COLO829 (cell line): ENCODE results near the gene LRRTM3.
A peak's percentile ranks its signal among the peaks of the same experiment; 100 is the strongest.

Source experiments
- DNase-seq: peaks from one replicate; pipeline ENCODE4 v3.0.0; 2012; ENCODE audit warnings: low spot score

Gene LRRTM3

GRCh38 chr10:66925896-66926715 lies at the start of gene LRRTM3:
Gene LRRTM3, plus strand, starts transcription at chr10:66926036.
- DNase-seq = peak; percentile 27

GRCh38 chr10:66877361-66877760 lies 48.5 kb upstream of the LRRTM3 start:
- no peak for DNase-seq

GRCh38 chr10:66880292-66880691 lies 45.5 kb upstream of the LRRTM3 start:
- no peak for DNase-seq

- no peak for DNase-seq
These were observed 45.0 kb upstream of the LRRTM3 start for GRCh38 chr10:66880826-66881225.

- no peak for DNase-seq
These were observed 44.0 kb upstream of the LRRTM3 start for GRCh38 chr10:66881814-66882213.

GRCh38 chr10:66882271-66882670 lies 43.6 kb upstream of the LRRTM3 start:
- DNase-seq = no peak

GRCh38 chr10:66886848-66887247 lies 39.0 kb upstream of the LRRTM3 start:
- no peak for DNase-seq

- DNase-seq = no peak
These were observed 37.6 kb upstream of the LRRTM3 start for GRCh38 chr10:66888237-66888636.

- DNase-seq = no peak
These were observed 33.0 kb upstream of the LRRTM3 start for GRCh38 chr10:66892871-66893270.

GRCh38 chr10:66910671-66911070 lies 15.2 kb upstream of the LRRTM3 start:
- no peak for DNase-seq

GRCh38 chr10:66916030-66916429 lies 9.8 kb upstream of the LRRTM3 start:
- no peak for DNase-seq

- no peak for DNase-seq
These were observed 8.7 kb upstream of the LRRTM3 start for GRCh38 chr10:66917104-66917503.

- DNase-seq = no peak
These were observed 6.6 kb upstream of the LRRTM3 start for GRCh38 chr10:66919248-66919647.

- DNase-seq = no peak
These were observed 1.0 kb upstream of the LRRTM3 start for GRCh38 chr10:66924674-66925345.

- no peak for DNase-seq
These were observed 463 bp upstream of the LRRTM3 start for GRCh38 chr10:66925373-66925772.

GRCh38 chr10:66926841-66927240 lies 1.0 kb downstream of the LRRTM3 start:
- DNase-seq = no peak

GRCh38 chr10:66927251-66927935 lies 1.6 kb downstream of the LRRTM3 start:
- no peak for DNase-seq

GRCh38 chr10:66927971-66928770 lies 2.3 kb downstream of the LRRTM3 start:
- no peak for DNase-seq

- DNase-seq = no peak
These were observed 2.9 kb downstream of the LRRTM3 start for GRCh38 chr10:66928776-66929175.

GRCh38 chr10:66929375-66929774 lies 3.5 kb downstream of the LRRTM3 start:
- DNase-seq = no peak

GRCh38 chr10:66931340-66931948 lies 5.6 kb downstream of the LRRTM3 start:
- DNase-seq = peak; percentile 8

GRCh38 chr10:66931949-66932343 lies 6.1 kb downstream of the LRRTM3 start:
- DNase-seq = peak; percentile 30
